Measurements from ENCODE around the gene TOMM5.

DNA sequence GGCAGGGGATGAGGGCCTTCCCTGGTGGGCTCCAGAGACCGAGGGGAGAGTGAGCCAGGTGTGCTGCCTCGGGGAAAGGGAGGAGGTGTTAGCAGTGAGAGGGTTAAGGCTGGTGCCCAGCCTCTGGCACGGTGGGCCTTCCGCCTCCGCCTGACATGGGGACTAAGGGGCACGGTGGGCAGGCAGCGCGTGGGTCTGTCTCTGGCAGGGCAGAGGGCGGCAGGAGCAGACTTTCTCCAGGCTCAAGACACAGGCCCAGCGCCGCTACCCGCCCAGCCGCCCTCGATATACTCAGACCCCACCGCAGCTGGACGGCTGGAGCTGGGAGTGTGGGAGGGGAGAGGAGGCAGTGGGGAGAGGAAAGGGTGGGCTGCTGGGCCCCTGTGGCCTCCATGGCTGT lies 43.4 kb upstream of the TOMM5 start:
- no peak for TF ChIP-seq POLR2A (IDR thresholded peaks at IDR 0.05)
- TF ChIP-seq, protein P1, sequence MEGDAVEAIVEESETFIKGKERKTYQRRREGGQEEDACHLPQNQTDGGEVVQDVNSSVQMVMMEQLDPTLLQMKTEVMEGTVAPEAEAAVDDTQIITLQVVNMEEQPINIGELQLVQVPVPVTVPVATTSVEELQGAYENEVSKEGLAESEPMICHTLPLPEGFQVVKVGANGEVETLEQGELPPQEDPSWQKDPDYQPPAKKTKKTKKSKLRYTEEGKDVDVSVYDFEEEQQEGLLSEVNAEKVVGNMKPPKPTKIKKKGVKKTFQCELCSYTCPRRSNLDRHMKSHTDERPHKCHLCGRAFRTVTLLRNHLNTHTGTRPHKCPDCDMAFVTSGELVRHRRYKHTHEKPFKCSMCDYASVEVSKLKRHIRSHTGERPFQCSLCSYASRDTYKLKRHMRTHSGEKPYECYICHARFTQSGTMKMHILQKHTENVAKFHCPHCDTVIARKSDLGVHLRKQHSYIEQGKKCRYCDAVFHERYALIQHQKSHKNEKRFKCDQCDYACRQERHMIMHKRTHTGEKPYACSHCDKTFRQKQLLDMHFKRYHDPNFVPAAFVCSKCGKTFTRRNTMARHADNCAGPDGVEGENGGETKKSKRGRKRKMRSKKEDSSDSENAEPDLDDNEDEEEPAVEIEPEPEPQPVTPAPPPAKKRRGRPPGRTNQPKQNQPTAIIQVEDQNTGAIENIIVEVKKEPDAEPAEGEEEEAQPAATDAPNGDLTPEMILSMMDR (IDR thresholded peaks at IDR 0.05): no peak

All from testis (tissue), 2 donors.